Fibroblast of skin of abdomen (primary cell): ENCODE data around the gene RANBP17.
"Not testable (repeated sequence)": the region's sequence is repeated elsewhere in the genome, so short reads cannot be mapped to it uniquely, and the experiment has no call there.

Experiments used
- DNase-seq: peaks from one replicate; pipeline ENCODE4 v3.0.0-alpha.2; 2013

RANBP17 gene

GRCh38 chr5:170870390-170870789 lies 8.6 kb downstream of the RANBP17 start:
- DNase-seq, result not testable (repeated sequence)

GRCh38 chr5:170874017-170874416 lies 12.2 kb downstream of the RANBP17 start:
- DNase-seq, result no peak

- no peak for DNase-seq
Observed at GRCh38 chr5:170875811-170876210, 14.0 kb downstream of the RANBP17 start.

GRCh38 chr5:170880084-170880483 lies 18.3 kb downstream of the RANBP17 start:
- DNase-seq, result no peak

DNA sequence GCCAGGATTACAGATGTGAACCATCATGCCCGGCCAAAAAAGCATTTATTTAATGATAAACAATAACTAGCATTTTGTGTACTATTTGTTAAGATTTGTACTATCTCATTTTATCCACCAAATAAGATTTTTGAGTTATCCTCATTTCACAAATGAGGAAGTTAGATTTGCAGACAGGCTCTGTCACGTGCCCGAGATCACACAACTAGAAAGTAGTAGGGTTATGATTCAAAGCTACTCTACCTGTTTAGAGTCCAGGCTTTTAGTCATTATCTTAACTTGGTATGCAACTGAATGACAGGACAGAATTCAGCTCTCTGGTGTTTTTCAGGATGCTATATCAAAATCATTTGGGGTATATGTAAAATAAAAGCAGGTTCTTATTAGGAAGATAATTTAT lies 20.5 kb downstream of the RANBP17 start:
- no peak for DNase-seq

DNA sequence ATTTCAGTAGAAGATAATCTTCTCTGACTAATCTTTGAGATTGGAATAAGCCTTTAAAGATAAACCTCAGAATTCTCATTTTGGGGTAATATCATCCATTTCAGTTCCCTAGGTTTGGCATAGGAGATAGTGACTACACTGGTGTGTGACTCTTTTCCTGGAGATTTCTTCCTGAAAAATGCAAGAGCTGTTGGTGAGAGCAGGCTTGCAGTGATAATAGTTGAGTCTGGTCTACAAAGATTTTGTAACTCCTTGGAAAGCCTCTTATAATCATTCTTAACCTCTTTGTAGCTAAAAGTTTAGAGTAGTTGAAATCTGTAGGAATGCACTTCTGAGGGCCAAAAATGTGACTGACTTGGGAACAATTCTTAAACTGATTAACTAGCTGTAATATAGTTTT lies 23.4 kb downstream of the RANBP17 start:
- DNase-seq, result peak; percentile 23

- peak; percentile 14 for DNase-seq
Observed at GRCh38 chr5:170885809-170886208, 24.0 kb downstream of the RANBP17 start.

DNA sequence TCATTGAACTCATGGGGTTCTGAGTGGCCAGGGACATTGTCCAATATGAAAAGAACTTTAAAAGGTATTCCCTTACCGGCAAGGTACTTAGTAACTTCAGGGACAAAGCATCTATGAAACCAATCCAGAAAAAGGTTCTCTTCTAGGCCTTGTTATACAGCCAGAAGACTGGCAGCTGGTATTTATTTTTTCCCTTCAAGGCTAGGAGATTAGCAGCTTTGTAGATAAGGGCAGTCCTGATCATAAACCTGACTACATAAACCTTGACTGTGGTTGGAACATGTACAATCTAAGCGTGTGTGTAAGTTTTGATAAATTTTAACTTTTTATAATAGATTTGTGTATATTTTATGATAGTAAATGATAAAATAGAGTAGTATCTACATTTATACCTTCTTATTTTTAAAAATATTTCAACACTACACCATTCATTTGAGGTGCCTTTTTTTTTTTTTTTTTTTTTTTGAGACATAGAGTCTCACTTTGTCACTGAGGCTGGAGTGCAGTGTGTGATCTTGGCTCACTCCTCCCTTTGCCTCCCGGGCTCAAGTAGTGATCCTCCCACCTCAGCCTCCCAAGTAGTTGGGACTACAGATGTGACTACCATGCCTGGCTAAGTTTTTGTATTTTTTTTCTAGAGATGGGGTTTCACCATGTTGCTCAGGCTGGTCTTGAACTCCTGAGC lies 24.5 kb downstream of the RANBP17 start:
- DNase-seq, result no peak

DNA sequence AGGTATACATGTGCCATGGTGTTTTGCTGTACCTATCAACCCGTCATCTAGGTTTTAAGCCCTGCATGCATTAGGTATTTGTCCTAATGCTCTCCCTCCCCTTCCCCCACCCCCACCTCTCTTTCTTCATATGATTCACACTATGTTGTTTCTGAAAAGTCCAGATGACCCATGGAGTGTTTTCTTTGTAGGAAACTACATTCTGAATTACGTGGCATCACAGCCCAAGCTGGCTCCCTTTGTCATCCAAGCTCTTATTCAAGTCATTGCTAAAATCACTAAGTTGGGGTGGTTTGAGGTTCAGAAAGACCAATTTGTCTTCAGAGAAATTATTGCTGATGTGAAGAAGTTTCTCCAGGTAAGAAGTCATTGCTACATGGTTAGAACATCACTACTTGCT lies 30.4 kb downstream of the RANBP17 start:
- DNase-seq, result peak; percentile 16

GRCh38 chr5:170894665-170895064 lies 32.8 kb downstream of the RANBP17 start:
- no peak for DNase-seq

DNA sequence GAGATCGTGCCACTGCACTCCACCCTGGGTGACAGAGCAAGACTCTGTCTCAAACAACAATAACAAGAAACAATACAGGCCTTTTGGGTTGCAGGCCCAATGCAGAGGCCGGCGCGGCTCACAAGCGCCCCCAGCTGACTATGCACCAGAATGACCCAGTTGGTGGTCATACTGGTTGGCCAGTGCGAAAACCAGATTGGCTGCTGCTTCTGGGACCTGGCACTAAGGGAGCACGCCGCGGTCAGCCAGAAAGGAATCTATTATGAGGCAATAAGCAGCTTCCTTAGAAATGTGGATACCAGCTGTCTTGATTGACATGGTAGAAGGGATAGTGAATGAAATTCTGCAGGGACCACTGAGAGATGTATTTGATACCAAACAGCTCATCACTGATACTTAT lies 35.0 kb downstream of the RANBP17 start:
- peak; percentile 41 for DNase-seq

- no peak for DNase-seq
Observed at GRCh38 chr5:170903075-170903474, 41.3 kb downstream of the RANBP17 start.

DNA sequence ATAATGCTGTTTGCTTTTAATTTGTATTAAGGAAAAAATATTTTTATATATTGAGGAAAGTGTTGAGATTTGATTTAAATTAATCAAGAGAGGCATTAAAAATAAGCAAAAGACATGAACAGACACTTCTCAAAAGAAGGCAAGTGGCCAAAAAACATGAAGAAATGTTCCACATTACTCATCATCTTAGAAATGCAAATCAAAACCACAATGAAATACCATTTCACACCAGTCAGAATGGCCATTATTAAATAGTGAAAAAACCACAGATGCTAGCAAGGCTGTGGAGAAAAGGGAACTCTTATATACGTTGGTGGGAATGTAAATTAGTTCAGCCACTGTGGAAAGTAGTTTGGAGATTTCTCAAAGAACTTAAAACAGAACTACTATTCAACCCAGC lies 45.9 kb downstream of the RANBP17 start:
- DNase-seq, result peak; percentile 80

- DNase-seq, result no peak
Observed at GRCh38 chr5:170913573-170913972, 51.8 kb downstream of the RANBP17 start.

GRCh38 chr5:170917113-170917512 lies 55.3 kb downstream of the RANBP17 start:
- DNase-seq, result no peak

DNA sequence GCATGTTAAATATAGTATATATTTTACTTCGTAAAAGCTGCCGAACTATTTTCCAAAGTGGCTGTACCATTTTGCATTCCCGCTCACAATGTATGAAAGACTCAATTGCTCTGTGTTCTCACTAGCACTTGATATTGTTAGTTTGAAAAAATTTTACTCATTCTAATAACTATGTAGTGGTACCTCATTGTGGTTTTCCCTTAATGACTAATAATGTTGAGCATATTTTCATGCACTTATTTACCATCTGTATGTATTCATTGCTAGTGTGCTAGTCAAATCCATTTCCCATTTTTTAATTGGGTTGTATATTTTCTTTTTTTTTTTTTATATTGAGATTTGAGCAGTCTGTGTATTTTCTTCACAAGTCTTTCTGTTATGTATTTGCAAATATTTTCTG lies 58.4 kb downstream of the RANBP17 start:
- DNase-seq, result peak; percentile 6

GRCh38 chr5:170922331-170922730 lies 60.5 kb downstream of the RANBP17 start:
- DNase-seq, result not testable (repeated sequence)

- no peak for DNase-seq
Observed at GRCh38 chr5:170923910-170924620, 62.2 kb downstream of the RANBP17 start.

- not testable (repeated sequence) for DNase-seq
Observed at GRCh38 chr5:170935534-170936218, 73.9 kb downstream of the RANBP17 start.

DNA sequence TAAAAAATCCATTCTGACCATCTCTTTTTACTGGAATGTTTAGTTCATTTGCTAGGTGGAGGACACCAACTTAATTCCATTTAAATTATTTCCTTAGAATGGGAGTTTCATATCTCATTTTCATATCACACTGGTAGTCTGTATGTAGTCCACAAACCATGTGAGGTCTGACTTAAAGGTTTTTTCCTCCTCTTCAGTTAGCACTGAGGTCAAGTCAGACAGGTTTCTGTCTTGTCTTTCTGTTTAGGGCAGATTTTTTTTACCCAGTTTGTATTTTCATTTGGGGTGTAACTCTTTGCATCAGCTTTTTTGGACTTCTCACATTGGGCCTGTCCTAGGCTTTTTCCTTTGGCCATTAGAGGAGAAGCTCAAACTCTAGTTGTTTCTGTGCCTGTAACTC lies 75.3 kb downstream of the RANBP17 start:
- no peak for DNase-seq

DNA sequence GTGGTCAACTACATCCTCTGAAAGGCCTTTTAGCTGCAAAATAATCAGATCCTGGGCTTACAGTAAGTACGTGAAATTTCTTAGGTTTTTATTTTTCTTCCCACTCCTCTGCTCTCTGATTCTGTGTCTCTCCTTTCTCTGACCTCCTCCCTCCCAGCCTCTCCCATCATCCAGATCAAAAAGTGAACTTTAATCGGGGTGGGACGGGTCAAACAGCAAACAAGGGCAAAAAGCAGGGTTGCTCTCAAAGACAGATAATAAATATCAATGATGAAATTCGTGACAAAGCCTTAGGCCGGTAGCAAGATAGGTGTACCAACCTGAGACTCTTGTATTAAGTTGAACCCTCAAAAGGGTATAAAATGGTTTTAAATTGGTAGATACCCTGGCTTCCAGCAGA lies 76.1 kb downstream of the RANBP17 start:
- no peak for DNase-seq

- DNase-seq, result no peak
Observed at GRCh38 chr5:170939178-170939577, 77.4 kb downstream of the RANBP17 start.

- DNase-seq, result no peak
Observed at GRCh38 chr5:170941788-170942187, 80.0 kb downstream of the RANBP17 start.

DNA sequence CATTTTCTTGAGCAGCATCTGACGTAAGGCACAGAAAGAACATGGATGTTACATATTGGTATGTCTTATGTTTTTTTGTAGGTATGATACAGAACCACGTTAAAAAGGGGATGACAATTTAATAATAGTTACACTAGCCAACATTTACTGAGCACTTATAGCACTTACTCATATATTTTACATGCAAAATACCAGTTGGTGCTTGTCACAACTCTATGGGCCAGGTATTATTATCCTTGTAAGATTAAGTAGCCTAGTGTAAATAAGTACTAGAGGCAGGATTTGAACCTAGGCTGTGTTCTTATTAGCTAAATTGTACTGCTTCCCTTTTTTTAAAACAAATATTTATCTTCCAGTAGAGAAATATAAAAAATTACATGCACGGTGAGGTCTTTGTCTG lies 83.5 kb downstream of the RANBP17 start:
- no peak for DNase-seq
